ENCODE measurements around the gene PDPK1. TPM values are rescaled to one million over a fixed set of nuclear protein-coding genes. Genes with fewer than 3 reads are reported as not detected.
"Not testable (repeated sequence)": the region's sequence is repeated elsewhere in the genome, so short reads cannot be mapped to it uniquely, and the experiment has no call there.

The PDPK1 gene
- total RNA-seq, 1 experiment from 2014 or later = 69.8 TPM

DNA sequence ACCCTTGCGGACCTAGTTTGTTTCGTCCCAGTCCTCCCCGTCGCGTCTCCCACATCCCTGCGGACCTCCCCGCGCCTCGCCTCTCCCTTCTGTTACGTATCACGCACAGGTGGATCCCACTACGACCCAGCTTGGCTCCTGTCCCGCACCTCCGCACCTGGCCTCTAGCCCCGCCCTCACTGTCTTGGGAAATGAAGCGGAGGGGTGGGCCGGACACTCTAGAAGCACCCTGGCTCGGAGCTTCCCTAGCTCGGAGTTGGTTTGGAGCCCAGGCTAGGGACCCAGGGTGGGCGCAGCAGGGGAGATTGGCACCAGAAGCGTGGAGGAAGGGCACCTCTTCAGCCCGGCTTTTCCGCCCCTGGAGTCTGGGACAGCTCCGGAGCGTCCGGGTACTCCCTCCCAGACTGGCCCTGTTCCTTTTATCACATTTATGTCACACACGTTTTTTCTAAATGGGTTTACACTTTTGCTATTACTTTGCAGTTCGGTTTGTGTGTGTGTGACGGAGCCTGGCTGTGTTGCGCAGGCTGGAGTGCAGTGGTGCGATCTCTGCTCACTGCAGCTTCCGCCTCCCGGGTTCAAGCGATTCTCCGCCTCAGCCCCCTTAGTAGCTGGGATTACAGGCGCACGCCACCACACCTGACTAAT lies 5.2 kb upstream of the PDPK1 start:
- no peak for TF ChIP-seq CTCF (IDR thresholded peaks at IDR 0.05; ENCODE audit: insufficient read depth in 1 of 2, low read depth in 1 of 2, low read length in 1 of 2, severe bottlenecking in 1 of 2, unreplicated experiment in 1 of 2)
- CTCF ChIA-PET = interaction anchor here (0.6 to 1.3 kb wide), 5 partner anchors 9 to 474 kb away, joined by 3 to 8 read pairs (median 4); partner anchors contain the start of gene AMDHD2
- intact Hi-C loops (cut with micrococcal nuclease; ENCODE audit: unreplicated experiment) = no loop called here
- Histone ChIP-seq H3K4me1 (peaks cover 17% of the 10 kb centered on the region), H3K9me3 (no peaks in the 10 kb centered on the region), H3K27me3 (replicated peaks; ENCODE audit: control insufficient read depth, insufficient read depth, low read length) (no peaks in the 10 kb centered on the region), H3K36me3 (ENCODE audit: control insufficient read depth, insufficient read depth, low read length) (peaks cover 2% of the 10 kb centered on the region), H3K4me3 (ENCODE audit: low read depth, low read length) (peak overlapping the region; percentile 78)
- peak overlapping the region; percentile 86 for H3K4me3 Mint-ChIP-seq (ENCODE audit: unreplicated experiment)
- no peaks in the 10 kb centered on the region for H3K9me3 Mint-ChIP-seq (ENCODE audit: unreplicated experiment)
- H3K36me3 Mint-ChIP-seq (ENCODE audit: insufficient read depth, unreplicated experiment) = peaks cover 26% of the 10 kb centered on the region
- no peaks in the 10 kb centered on the region for H3K4me1 Mint-ChIP-seq (ENCODE audit: low read depth, unreplicated experiment)
- BruUV-seq (replicated peaks) = TSS peak; percentile 71
- peak overlapping the region; percentile 94 for H3K27ac Mint-ChIP-seq (ENCODE audit: unreplicated experiment)
- POLR2A ChIA-PET = interaction anchor here (0.7 to 1.6 kb wide), 3 partner anchors 9 to 14 kb away, joined by 3 to 15 read pairs (median 3); partner anchors contain the start of gene AMDHD2
- DNase-seq = peak; percentile 88 to 92
- H3K27me3 Mint-ChIP-seq (ENCODE audit: insufficient read depth, unreplicated experiment) = no peaks in the 10 kb centered on the region

DNA sequence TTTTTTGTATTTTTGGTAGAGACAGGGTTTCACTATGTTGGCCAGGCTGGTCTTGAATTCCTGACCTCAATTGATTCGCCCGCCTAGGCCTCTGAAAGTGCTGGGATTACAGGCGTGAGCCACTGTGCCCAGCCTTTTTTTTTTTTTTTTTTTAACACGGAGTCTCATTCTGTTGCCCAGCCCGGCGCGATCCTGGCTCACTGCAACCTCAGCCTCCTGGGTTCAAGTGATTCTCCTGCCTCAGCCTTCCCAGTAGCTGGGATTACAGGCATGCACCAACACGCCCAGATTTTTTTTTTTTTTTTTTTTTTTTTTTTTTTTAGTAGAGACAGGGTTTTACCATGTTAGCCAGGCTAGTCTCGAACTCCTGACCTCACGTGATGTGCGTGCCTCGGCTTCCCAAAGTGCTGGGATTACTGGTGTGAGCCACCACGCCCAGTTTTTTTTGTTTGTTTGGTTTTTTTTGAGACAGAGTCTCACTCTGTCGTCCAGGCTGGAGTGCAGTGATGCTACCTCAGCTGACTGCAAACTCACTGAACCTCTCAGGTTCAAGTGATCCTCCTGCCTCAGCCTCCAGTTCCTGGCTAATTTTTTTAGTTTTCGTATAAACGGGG lies 4.6 kb upstream of the PDPK1 start:
- BruUV-seq (replicated peaks); intact Hi-C loops (cut with micrococcal nuclease; ENCODE audit: unreplicated experiment); H3K36me3 ChIP-seq (ENCODE audit: control insufficient read depth, insufficient read depth, low read length); DNase-seq; H3K27me3 ChIP-seq (replicated peaks; ENCODE audit: control insufficient read depth, insufficient read depth, low read length); H3K4me1 Mint-ChIP-seq (ENCODE audit: low read depth, unreplicated experiment); H3K9me3 ChIP-seq; H3K9me3 Mint-ChIP-seq (ENCODE audit: unreplicated experiment); H3K27me3 Mint-ChIP-seq (ENCODE audit: insufficient read depth, unreplicated experiment): not testable (repeated sequence)
- ChIA-PET CTCF (interaction anchor here (0.6 to 1.3 kb wide), 3 partner anchors 13 to 473 kb away, joined by 3 to 4 read pairs (median 4); partner anchors contain the start of gene AMDHD2), POLR2A (interaction anchor here (0.9 to 1.6 kb wide), 2 partner anchors 9 to 13 kb away, joined by 3 to 15 read pairs; partner anchors contain the start of gene AMDHD2)
- peak overlapping the region; percentile 94 for H3K27ac Mint-ChIP-seq (ENCODE audit: unreplicated experiment)
- H3K4me3 ChIP-seq (ENCODE audit: low read depth, low read length) = peak overlapping the region; percentile 78
- peak overlapping the region; percentile 86 for H3K4me3 Mint-ChIP-seq (ENCODE audit: unreplicated experiment)
- peaks cover 17% of the 10 kb centered on the region for H3K4me1 ChIP-seq
- peaks cover 26% of the 10 kb centered on the region for H3K36me3 Mint-ChIP-seq (ENCODE audit: insufficient read depth, unreplicated experiment)

DNA sequence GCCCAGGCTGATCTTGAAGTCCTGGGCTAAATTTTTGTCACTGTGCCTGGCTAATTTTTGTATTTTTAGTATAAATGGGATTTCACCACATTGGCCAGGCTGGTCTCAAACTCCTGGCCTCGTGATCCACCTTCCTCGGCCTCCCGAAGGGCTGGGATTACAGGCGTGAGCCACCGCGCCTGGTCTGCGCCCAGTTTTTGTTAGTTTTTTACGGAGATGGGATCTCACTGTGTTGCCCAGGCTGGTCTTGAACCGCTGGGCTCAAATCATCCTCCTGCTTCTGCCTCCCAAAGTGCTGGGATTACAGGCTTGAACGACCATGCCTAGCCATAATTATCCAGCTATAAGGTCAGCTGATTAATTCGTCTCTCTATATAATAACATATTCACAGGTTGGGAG lies 3.9 kb upstream of the PDPK1 start:
- H3K4me3 Mint-ChIP-seq (ENCODE audit: unreplicated experiment) = no peak overlapping the region
- intact Hi-C loops (cut with micrococcal nuclease; ENCODE audit: unreplicated experiment) = no loop called here
- H3K27ac Mint-ChIP-seq (ENCODE audit: unreplicated experiment) = no peak overlapping the region
- Histone ChIP-seq H3K4me3 (ENCODE audit: low read depth, low read length) (no peak overlapping the region), H3K4me1 (peaks cover 19% of the 10 kb centered on the region), H3K27me3 (replicated peaks; ENCODE audit: control insufficient read depth, insufficient read depth, low read length) (no peaks in the 10 kb centered on the region), H3K9me3 (no peaks in the 10 kb centered on the region), H3K36me3 (ENCODE audit: control insufficient read depth, insufficient read depth, low read length) (no peaks in the 10 kb centered on the region; the same call in 1 of the 2 replicates)
- no peaks in the 10 kb centered on the region for H3K27me3 Mint-ChIP-seq (ENCODE audit: insufficient read depth, unreplicated experiment)
- no peak for TF ChIP-seq CTCF (IDR thresholded peaks at IDR 0.05; ENCODE audit: insufficient read depth in 1 of 2, low read depth in 1 of 2, low read length in 1 of 2, severe bottlenecking in 1 of 2, unreplicated experiment in 1 of 2)
- ChIA-PET POLR2A (no interaction called here), CTCF (no interaction called here)
- no peaks in the 10 kb centered on the region for H3K9me3 Mint-ChIP-seq (ENCODE audit: unreplicated experiment)
- no peak for DNase-seq
- no peaks in the 10 kb centered on the region for H3K4me1 Mint-ChIP-seq (ENCODE audit: low read depth, unreplicated experiment)
- no TSS peak for BruUV-seq (replicated peaks)
- peaks cover 31% of the 10 kb centered on the region for H3K36me3 Mint-ChIP-seq (ENCODE audit: insufficient read depth, unreplicated experiment)

GRCh38 chr16:2534335-2534734 lies 3.5 kb upstream of the PDPK1 start:
- H3K9me3 ChIP-seq; H3K27me3 Mint-ChIP-seq (ENCODE audit: insufficient read depth, unreplicated experiment); H3K4me1 Mint-ChIP-seq (ENCODE audit: low read depth, unreplicated experiment); intact Hi-C loops (cut with micrococcal nuclease; ENCODE audit: unreplicated experiment); DNase-seq; H3K9me3 Mint-ChIP-seq (ENCODE audit: unreplicated experiment); POLR2A ChIA-PET; H3K4me3 ChIP-seq (ENCODE audit: low read depth, low read length); BruUV-seq (replicated peaks); H3K4me3 Mint-ChIP-seq (ENCODE audit: unreplicated experiment); H3K27ac Mint-ChIP-seq (ENCODE audit: unreplicated experiment); H3K36me3 ChIP-seq (ENCODE audit: control insufficient read depth, insufficient read depth, low read length); CTCF ChIA-PET; H3K27me3 ChIP-seq (replicated peaks; ENCODE audit: control insufficient read depth, insufficient read depth, low read length): not testable (repeated sequence)
- H3K36me3 Mint-ChIP-seq (ENCODE audit: insufficient read depth, unreplicated experiment) = peaks cover 32% of the 10 kb centered on the region
- peaks cover 23% of the 10 kb centered on the region for H3K4me1 ChIP-seq

Data from Caco-2 (cell line).